CD14-positive monocyte (primary cell): ENCODE data around the gene BCKDHB. TPM values are rescaled to one million over a fixed set of nuclear protein-coding genes. Genes with fewer than 3 reads are reported as not detected.

ENCODE experiments used
- DNase-seq, 3 donors: peaks; one replicate each; pipeline ENCODE4 v3.0.0-alpha.2; 2011 to 2022
- H2AFZ ChIP-seq: 2 replicates; pipeline ENCODE4 v1.6.0; 2012; ENCODE audit warnings: mild to moderate bottlenecking, low read depth, low read length, inconsistent platforms; ENCODE audit not compliant: insufficient read depth, poor library complexity, severe bottlenecking
- H3K27ac ChIP-seq, 2 donors: 1 replicate in 1 of 2; 2 replicates in 1 of 2; pipeline ENCODE4 v1.5.1; 2012 to 2013; ENCODE audit warnings: low read length in 2 of 2, control low read depth in 1 of 2, inconsistent platforms in 1 of 2, low read depth in 1 of 2, mild to moderate bottlenecking in 1 of 2
- H3K27me3 ChIP-seq, 2 donors: one replicate each; pipeline versions ENCODE4 v1.6.0 to v1.6.1; 2011 to 2013; ENCODE audit warnings: low read length in 2 of 2; ENCODE audit not compliant: control insufficient read depth in 2 of 2, insufficient read depth in 2 of 2
- H3K36me3 ChIP-seq, 2 donors: replicated peaks in 1 of 2; 1 replicate in 1 of 2; 2 replicates in 1 of 2; pipeline versions ENCODE4 v1.5.1 to v1.6.1; 2012 to 2013; ENCODE audit warnings: low read length in 2 of 2, control low read depth in 1 of 2, inconsistent platforms in 1 of 2, mild to moderate bottlenecking in 1 of 2; ENCODE audit not compliant: insufficient read depth in 2 of 2, control insufficient read depth in 1 of 2
- H3K4me1 ChIP-seq, 2 donors: 1 replicate in 1 of 2; 2 replicates in 1 of 2; pipeline versions ENCODE4 v1.5.1 to v1.6.1; 2012 to 2013; ENCODE audit warnings: low read length in 2 of 2, control low read depth in 1 of 2, inconsistent platforms in 1 of 2, mild to moderate bottlenecking in 1 of 2, moderate library complexity in 1 of 2; ENCODE audit not compliant: insufficient read depth in 2 of 2, control insufficient read depth in 1 of 2
- H3K4me2 ChIP-seq: replicated peaks from 2 replicates; pipeline ENCODE3; 2012; ENCODE audit warnings: low read length, moderate library complexity, mild to moderate bottlenecking; ENCODE audit not compliant: poor library complexity, severe bottlenecking; ENCODE audit errors: extremely low read depth
- H3K4me3 ChIP-seq, 3 experiments: fragments of 200-600 bp in 1 of 3; sonication (generic) in 1 of 3; replicated peaks in 1 of 3; 1 replicate in 2 of 3; 2 replicates in 1 of 3; pipeline ENCODE4 v1.5.1; 2011 to 2013; ENCODE audit warnings: low read length in 3 of 3, mild to moderate bottlenecking in 3 of 3, control low read depth in 2 of 3, low read depth in 2 of 3, inconsistent platforms in 1 of 3, moderate library complexity in 1 of 3
- H3K79me2 ChIP-seq: 2 replicates; pipeline ENCODE4 v1.6.0; 2012; ENCODE audit warnings: mild to moderate bottlenecking, control low read depth, inconsistent platforms, low read length, moderate library complexity; ENCODE audit not compliant: insufficient read depth
- H3K9ac ChIP-seq: 2 replicates; pipeline ENCODE4 v1.6.0; 2017; ENCODE audit warnings: low read length, mild to moderate bottlenecking; ENCODE audit not compliant: insufficient read depth, poor library complexity, severe bottlenecking
- H3K9me3 ChIP-seq, 2 donors: replicated peaks in 1 of 2; 1 replicate in 1 of 2; 2 replicates in 1 of 2; pipeline versions ENCODE4 v1.5.1 to v1.6.1; 2012 to 2013; ENCODE audit warnings: low read length in 2 of 2, control low read depth in 1 of 2; ENCODE audit not compliant: control insufficient read depth in 1 of 2, insufficient read depth in 1 of 2
- H4K20me1 ChIP-seq: 2 replicates; pipeline ENCODE4 v1.6.0; 2012; ENCODE audit warnings: mild to moderate bottlenecking, low read length, control low read depth, moderate library complexity; ENCODE audit not compliant: insufficient read depth
- H3K27ac Mint-ChIP-seq, 7 donors: one replicate each; pipeline ENCODE4 v1.8.0; 2020; ENCODE audit warnings: mild to moderate bottlenecking in 7 of 7, mixed read lengths in 7 of 7, moderate library complexity in 6 of 7, inconsistent platforms in 2 of 7
- H3K27me3 Mint-ChIP-seq, 3 donors: one replicate each; pipeline ENCODE4 v1.8.0; 2021 to 2022; ENCODE audit warnings: low read depth in 3 of 3, mild to moderate bottlenecking in 3 of 3, mixed read lengths in 3 of 3, moderate library complexity in 3 of 3, inconsistent platforms in 1 of 3
- H3K36me3 Mint-ChIP-seq, 2 donors: one replicate each; pipeline ENCODE4 v1.8.0; 2020; ENCODE audit warnings: mixed read lengths in 2 of 2, inconsistent platforms in 1 of 2, mild to moderate bottlenecking in 1 of 2
- H3K4me1 Mint-ChIP-seq: one replicate; pipeline ENCODE4 v1.8.0; 2020; ENCODE audit warnings: mild to moderate bottlenecking, mixed read lengths
- H3K4me3 Mint-ChIP-seq, 2 donors: one replicate each; pipeline ENCODE4 v1.8.0; 2020; ENCODE audit warnings: mild to moderate bottlenecking in 2 of 2, mixed read lengths in 2 of 2, moderate library complexity in 1 of 2
- H3K9me3 Mint-ChIP-seq, 7 donors: one replicate each; pipeline ENCODE4 v1.8.0; 2020 to 2022; ENCODE audit warnings: mixed read lengths in 7 of 7, mild to moderate bottlenecking in 6 of 7, moderate library complexity in 6 of 7, inconsistent platforms in 2 of 7
- CTCF ChIP-seq: fragments of 200-600 bp; IDR thresholded peaks from one replicate; pipeline ENCODE4 v1.8.0; 2022; ENCODE audit warnings: antibody characterized with exemption, mild to moderate bottlenecking
- WGBS: methylation state at CpG from one replicate; pipeline ENCODE4 v1.1.5; 2013; ENCODE audit warnings: missing lambda C conversion rate; ENCODE audit not compliant: insufficient coverage; 5-methylcytosine and 5-hydroxymethylcytosine counted together
- intact Hi-C, 2 donors: fragments of 100-400 bp; cut with micrococcal nuclease; formaldehyde crosslinking; loops; one replicate each; pipeline versions ENCODE4 v1.15.0 to v1.15.1; 2023
- polyA plus RNA-seq, 3 donors: library from polyadenylated mRNA; depleted of rRNA in 1 of 3; unstranded in 2 of 3; stranded (reverse) in 1 of 3; fragments of 300-500 nt in 2 of 3; fragments of >200 nt in 1 of 3; fragmentation: Illumina TruSeq in 2 of 3; gene quantifications; 1 replicate in 2 of 3; 2 replicates in 1 of 3; pipeline ENCODE4 v1.2.3, GENCODE V29; 2012 to 2021

The BCKDHB gene
- polyA plus RNA-seq, 3 donors, result 1.8 to 4.6 (median 4.0) TPM

DNA sequence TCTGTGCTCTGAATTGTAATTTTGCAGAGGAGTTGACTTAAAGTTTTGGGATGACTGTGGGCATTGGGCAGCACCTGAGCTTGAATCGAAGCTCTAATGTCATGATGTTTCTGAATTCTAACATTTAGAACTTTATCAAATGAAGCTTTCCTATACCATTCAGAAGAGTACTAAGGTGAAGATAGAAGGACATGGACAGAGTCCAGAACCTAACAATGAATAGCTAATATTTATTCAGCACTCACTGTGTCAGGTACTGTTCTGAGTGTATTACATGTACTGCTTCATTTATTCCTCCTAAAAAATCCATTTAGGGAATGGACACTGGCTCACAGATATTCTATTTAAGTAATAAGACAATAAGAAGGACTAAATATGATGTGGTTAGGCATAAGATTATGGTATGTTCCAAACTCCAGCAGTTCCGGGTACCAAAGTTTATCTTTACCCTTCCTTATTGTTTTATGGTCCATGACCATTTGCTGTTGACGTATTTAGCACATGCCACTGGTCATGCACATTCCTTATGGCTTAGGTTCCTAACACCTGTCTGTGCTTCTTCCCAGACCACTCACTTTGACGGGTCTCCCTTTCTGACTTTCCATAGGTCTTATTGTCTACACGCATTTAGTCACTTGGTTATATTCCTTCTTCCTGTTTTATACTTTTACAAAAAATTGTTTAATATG lies 20.3 kb downstream of the BCKDHB start:
- Histone ChIP-seq H3K27ac (no peak overlapping the region), H3K4me1 (no peaks in the 10 kb centered on the region), H3K4me2 (no peak overlapping the region), H3K9ac (no peak overlapping the region), H3K36me3 (peaks cover 0 to 2% of the 10 kb centered on the region in 2 donors), H3K4me3 (no peak overlapping the region), H4K20me1 (no peaks in the 10 kb centered on the region), H3K79me2 (no peaks in the 10 kb centered on the region), H2AFZ (no peak overlapping the region), H3K27me3 (no peaks in the 10 kb centered on the region), H3K9me3 (no peaks in the 10 kb centered on the region)
- WGBS, result 100% methylated on average over 2 of the region's 5 CpGs
- Mint-ChIP-seq H3K36me3 (peaks cover 12 to 14% of the 10 kb centered on the region in 2 donors), H3K9me3 (peaks cover 2 to 17% (median 9%) of the 10 kb centered on the region in 7 donors), H3K4me1 (peaks cover 2% of the 10 kb centered on the region), H3K4me3 (no peak overlapping the region), H3K27ac (no peak overlapping the region), H3K27me3 (peaks cover 0 to 1% (median 0%) of the 10 kb centered on the region in 3 donors)
- DNase-seq, result no peak
- intact Hi-C loops, result no loop called here
- no peak for TF ChIP-seq CTCF

DNA sequence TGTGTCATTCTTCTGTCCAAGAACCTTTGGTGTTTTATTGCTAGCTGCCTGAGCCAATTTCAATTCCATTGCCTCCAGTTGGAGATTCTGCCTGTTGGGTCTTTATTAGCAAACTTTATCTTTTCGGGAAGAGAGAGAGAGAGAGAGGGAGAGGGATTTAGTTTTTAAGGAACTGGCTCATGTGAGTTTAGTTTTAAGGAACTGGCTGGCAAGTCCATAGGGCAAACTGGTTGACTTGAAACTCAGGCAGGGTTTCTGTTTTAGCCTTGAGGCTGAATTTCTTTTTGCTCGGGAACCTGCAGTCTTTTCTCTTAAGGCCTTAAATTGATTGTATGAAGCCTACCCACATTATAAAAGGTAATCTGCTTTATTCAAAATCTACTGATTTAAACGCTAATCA lies 23.0 kb downstream of the BCKDHB start:
- peaks cover 4% of the 10 kb centered on the region for H3K4me1 Mint-ChIP-seq
- 67% methylated on average over 1 of the region's 3 CpGs for WGBS
- peaks cover 0 to 1% (median 0%) of the 10 kb centered on the region in 3 donors for H3K27me3 Mint-ChIP-seq
- H3K27ac ChIP-seq, result no peak overlapping the region
- no peak overlapping the region for H3K4me3 ChIP-seq
- H3K36me3 ChIP-seq, result peaks cover 0 to 2% of the 10 kb centered on the region in 2 donors
- no peak overlapping the region for H3K9ac ChIP-seq
- H3K4me1 ChIP-seq, result no peaks in the 10 kb centered on the region
- no peaks in the 10 kb centered on the region for H3K27me3 ChIP-seq
- H3K4me2 ChIP-seq, result no peak overlapping the region
- intact Hi-C loops, result no loop called here
- H3K9me3 ChIP-seq, result no peaks in the 10 kb centered on the region
- no peaks in the 10 kb centered on the region for H3K9me3 Mint-ChIP-seq
- no peak overlapping the region for H3K27ac Mint-ChIP-seq
- no peaks in the 10 kb centered on the region for H4K20me1 ChIP-seq
- H2AFZ ChIP-seq, result no peak overlapping the region
- H3K79me2 ChIP-seq, result no peaks in the 10 kb centered on the region
- H3K36me3 Mint-ChIP-seq, result peaks cover 15% of the 10 kb centered on the region in 2 donors
- no peak for DNase-seq
- no peak for TF ChIP-seq CTCF
- H3K4me3 Mint-ChIP-seq, result no peak overlapping the region
